CD14-positive monocyte (primary cell): ENCODE measurements around the gene ERCC6L2. TPM values are rescaled to one million over a fixed set of nuclear protein-coding genes. Genes with fewer than 3 reads are reported as not detected.

Experiments used
- DNase-seq, 3 donors: peaks; one replicate each; pipeline ENCODE4 v3.0.0-alpha.2; 2011 to 2022
- H2AFZ ChIP-seq: 2 replicates; pipeline ENCODE4 v1.6.0; 2012; ENCODE audit warnings: mild to moderate bottlenecking, low read depth, low read length, inconsistent platforms; ENCODE audit not compliant: insufficient read depth, poor library complexity, severe bottlenecking
- H3K27ac ChIP-seq, 2 donors: 1 replicate in 1 of 2; 2 replicates in 1 of 2; pipeline ENCODE4 v1.5.1; 2012 to 2013; ENCODE audit warnings: low read length in 2 of 2, control low read depth in 1 of 2, inconsistent platforms in 1 of 2, low read depth in 1 of 2, mild to moderate bottlenecking in 1 of 2
- H3K27me3 ChIP-seq, 2 donors: one replicate each; pipeline versions ENCODE4 v1.6.0 to v1.6.1; 2011 to 2013; ENCODE audit warnings: low read length in 2 of 2; ENCODE audit not compliant: control insufficient read depth in 2 of 2, insufficient read depth in 2 of 2
- H3K36me3 ChIP-seq, 2 donors: replicated peaks in 1 of 2; 1 replicate in 1 of 2; 2 replicates in 1 of 2; pipeline versions ENCODE4 v1.5.1 to v1.6.1; 2012 to 2013; ENCODE audit warnings: low read length in 2 of 2, control low read depth in 1 of 2, inconsistent platforms in 1 of 2, mild to moderate bottlenecking in 1 of 2; ENCODE audit not compliant: insufficient read depth in 2 of 2, control insufficient read depth in 1 of 2
- H3K4me1 ChIP-seq, 2 donors: 1 replicate in 1 of 2; 2 replicates in 1 of 2; pipeline versions ENCODE4 v1.5.1 to v1.6.1; 2012 to 2013; ENCODE audit warnings: low read length in 2 of 2, control low read depth in 1 of 2, inconsistent platforms in 1 of 2, mild to moderate bottlenecking in 1 of 2, moderate library complexity in 1 of 2; ENCODE audit not compliant: insufficient read depth in 2 of 2, control insufficient read depth in 1 of 2
- H3K4me2 ChIP-seq: replicated peaks from 2 replicates; pipeline ENCODE3; 2012; ENCODE audit warnings: low read length, moderate library complexity, mild to moderate bottlenecking; ENCODE audit not compliant: poor library complexity, severe bottlenecking; ENCODE audit errors: extremely low read depth
- H3K4me3 ChIP-seq, 3 experiments: fragments of 200-600 bp in 1 of 3; sonication (generic) in 1 of 3; replicated peaks in 1 of 3; 1 replicate in 2 of 3; 2 replicates in 1 of 3; pipeline ENCODE4 v1.5.1; 2011 to 2013; ENCODE audit warnings: low read length in 3 of 3, mild to moderate bottlenecking in 3 of 3, control low read depth in 2 of 3, low read depth in 2 of 3, inconsistent platforms in 1 of 3, moderate library complexity in 1 of 3
- H3K79me2 ChIP-seq: 2 replicates; pipeline ENCODE4 v1.6.0; 2012; ENCODE audit warnings: mild to moderate bottlenecking, control low read depth, inconsistent platforms, low read length, moderate library complexity; ENCODE audit not compliant: insufficient read depth
- H3K9ac ChIP-seq: 2 replicates; pipeline ENCODE4 v1.6.0; 2017; ENCODE audit warnings: low read length, mild to moderate bottlenecking; ENCODE audit not compliant: insufficient read depth, poor library complexity, severe bottlenecking
- H3K9me3 ChIP-seq, 2 donors: replicated peaks in 1 of 2; 1 replicate in 1 of 2; 2 replicates in 1 of 2; pipeline versions ENCODE4 v1.5.1 to v1.6.1; 2012 to 2013; ENCODE audit warnings: low read length in 2 of 2, control low read depth in 1 of 2; ENCODE audit not compliant: control insufficient read depth in 1 of 2, insufficient read depth in 1 of 2
- H4K20me1 ChIP-seq: 2 replicates; pipeline ENCODE4 v1.6.0; 2012; ENCODE audit warnings: mild to moderate bottlenecking, low read length, control low read depth, moderate library complexity; ENCODE audit not compliant: insufficient read depth
- H3K27ac Mint-ChIP-seq, 7 donors: one replicate each; pipeline ENCODE4 v1.8.0; 2020; ENCODE audit warnings: mild to moderate bottlenecking in 7 of 7, mixed read lengths in 7 of 7, moderate library complexity in 6 of 7, inconsistent platforms in 2 of 7
- H3K27me3 Mint-ChIP-seq, 3 donors: one replicate each; pipeline ENCODE4 v1.8.0; 2021 to 2022; ENCODE audit warnings: low read depth in 3 of 3, mild to moderate bottlenecking in 3 of 3, mixed read lengths in 3 of 3, moderate library complexity in 3 of 3, inconsistent platforms in 1 of 3
- H3K36me3 Mint-ChIP-seq, 2 donors: one replicate each; pipeline ENCODE4 v1.8.0; 2020; ENCODE audit warnings: mixed read lengths in 2 of 2, inconsistent platforms in 1 of 2, mild to moderate bottlenecking in 1 of 2
- H3K4me1 Mint-ChIP-seq: one replicate; pipeline ENCODE4 v1.8.0; 2020; ENCODE audit warnings: mild to moderate bottlenecking, mixed read lengths
- H3K4me3 Mint-ChIP-seq, 2 donors: one replicate each; pipeline ENCODE4 v1.8.0; 2020; ENCODE audit warnings: mild to moderate bottlenecking in 2 of 2, mixed read lengths in 2 of 2, moderate library complexity in 1 of 2
- H3K9me3 Mint-ChIP-seq, 7 donors: one replicate each; pipeline ENCODE4 v1.8.0; 2020 to 2022; ENCODE audit warnings: mixed read lengths in 7 of 7, mild to moderate bottlenecking in 6 of 7, moderate library complexity in 6 of 7, inconsistent platforms in 2 of 7
- CTCF ChIP-seq: fragments of 200-600 bp; IDR thresholded peaks from one replicate; pipeline ENCODE4 v1.8.0; 2022; ENCODE audit warnings: antibody characterized with exemption, mild to moderate bottlenecking
- WGBS: methylation state at CpG from one replicate; pipeline ENCODE4 v1.1.5; 2013; ENCODE audit warnings: missing lambda C conversion rate; ENCODE audit not compliant: insufficient coverage; 5-methylcytosine and 5-hydroxymethylcytosine counted together
- intact Hi-C, 2 donors: fragments of 100-400 bp; cut with micrococcal nuclease; formaldehyde crosslinking; loops; one replicate each; pipeline versions ENCODE4 v1.15.0 to v1.15.1; 2023
- polyA plus RNA-seq, 3 donors: library from polyadenylated mRNA; depleted of rRNA in 1 of 3; unstranded in 2 of 3; stranded (reverse) in 1 of 3; fragments of 300-500 nt in 2 of 3; fragments of >200 nt in 1 of 3; fragmentation: Illumina TruSeq in 2 of 3; gene quantifications; 1 replicate in 2 of 3; 2 replicates in 1 of 3; pipeline ENCODE4 v1.2.3, GENCODE V29; 2012 to 2021

ERCC6L2 gene
- polyA plus RNA-seq, 3 donors, result 7.1 to 18.9 (median 7.2) TPM

GRCh38 chr9:95910023-95910707 is 34.7 kb downstream of the ERCC6L2 start:
- no peaks in the 10 kb centered on the region for H4K20me1 ChIP-seq
- no peaks in the 10 kb centered on the region for H3K4me1 ChIP-seq
- Mint-ChIP-seq H3K27me3 (no peaks in the 10 kb centered on the region), H3K4me1 (no peaks in the 10 kb centered on the region), H3K9me3 (no peaks in the 10 kb centered on the region), H3K27ac (no peak overlapping the region), H3K4me3 (no peak overlapping the region), H3K36me3 (peaks cover 44 to 45% of the 10 kb centered on the region in 2 donors)
- H2AFZ ChIP-seq, result no peak overlapping the region
- no peaks in the 10 kb centered on the region for H3K27me3 ChIP-seq
- no peak overlapping the region for H3K9ac ChIP-seq
- no peak for TF ChIP-seq CTCF
- no peak overlapping the region for H3K4me2 ChIP-seq
- no peak overlapping the region for H3K27ac ChIP-seq
- H3K79me2 ChIP-seq, result no peaks in the 10 kb centered on the region
- WGBS, result no CpG with 5 or more reads among the region's 3 CpGs
- intact Hi-C loops, result no loop called here
- no peaks in the 10 kb centered on the region for H3K9me3 ChIP-seq
- H3K36me3 ChIP-seq, result peaks cover 7 to 22% of the 10 kb centered on the region in 2 donors
- no peak for DNase-seq
- no peak overlapping the region for H3K4me3 ChIP-seq

- Mint-ChIP-seq H3K4me3 (no peak overlapping the region), H3K9me3 (no peaks in the 10 kb centered on the region), H3K4me1 (no peaks in the 10 kb centered on the region), H3K36me3 (peaks cover 46 to 48% of the 10 kb centered on the region in 2 donors), H3K27ac (peak overlapping the region in 1 of 7 donors; percentile 37), H3K27me3 (no peaks in the 10 kb centered on the region)
- WGBS, result 100% methylated on average over 1 of the region's 3 CpGs
- no peak overlapping the region for H3K27ac ChIP-seq
- no peaks in the 10 kb centered on the region for H3K9me3 ChIP-seq
- H3K4me3 ChIP-seq, result no peak overlapping the region
- intact Hi-C loops, result no loop called here
- peaks cover 12 to 24% of the 10 kb centered on the region in 2 donors for H3K36me3 ChIP-seq
- H3K4me1 ChIP-seq, result no peaks in the 10 kb centered on the region
- H3K9ac ChIP-seq, result no peak overlapping the region
- H2AFZ ChIP-seq, result no peak overlapping the region
- no peaks in the 10 kb centered on the region for H3K79me2 ChIP-seq
- no peak for TF ChIP-seq CTCF
- H4K20me1 ChIP-seq, result no peaks in the 10 kb centered on the region
- DNase-seq, result no peak
- H3K4me2 ChIP-seq, result no peak overlapping the region
- no peaks in the 10 kb centered on the region for H3K27me3 ChIP-seq
These were observed 35.4 kb downstream of the ERCC6L2 start for GRCh38 chr9:95910770-95911340.
